Hindlimb muscle (tissue), 1 donor: Measurements from ENCODE around the gene HPCA. TPM values are rescaled to one million over a fixed set of nuclear protein-coding genes. Genes with fewer than 3 reads are reported as not detected.
"Not testable (repeated sequence)": the region's sequence is repeated elsewhere in the genome, so short reads cannot be mapped to it uniquely, and the experiment has no call there.

Experiments
- DNase-seq: peaks from one replicate; pipeline ENCODE4 v3.0.0-alpha.2; 2013
- polyA plus RNA-seq: library from polyadenylated mRNA; unstranded; fragments of 120-200 nt; gene quantifications from one replicate; pipeline ENCODE4 v1.2.1, GENCODE V29; 2013; ENCODE audit not compliant: insufficient read length

HPCA gene
- polyA plus RNA-seq, 1 donor = 0.92 TPM

GRCh38 chr1:32903991-32904785 is 17.9 kb downstream of the HPCA start:
- no peak for DNase-seq

DNA sequence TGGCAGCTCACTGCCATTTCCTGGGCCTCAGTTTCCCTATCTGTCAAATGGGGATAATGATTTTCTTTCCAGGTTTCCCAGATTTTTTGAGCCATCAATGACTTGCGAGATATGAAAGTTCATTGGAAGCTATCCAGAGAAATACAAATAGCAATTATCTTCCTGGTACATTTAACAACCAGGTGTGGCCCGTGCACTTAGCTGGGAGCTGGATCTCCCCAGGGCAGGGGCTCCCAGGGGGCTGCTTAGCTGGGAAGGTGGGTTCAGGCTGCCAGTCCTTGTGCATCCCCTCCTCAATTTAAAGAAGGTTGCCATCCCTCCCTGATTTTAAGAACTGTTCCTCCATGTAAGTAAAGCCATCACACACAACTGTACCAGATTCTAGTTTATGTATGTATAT is 18.5 kb downstream of the HPCA start:
- no peak for DNase-seq

GRCh38 chr1:32905588-32905987 is 19.3 kb downstream of the HPCA start:
- DNase-seq = not testable (repeated sequence)

DNA sequence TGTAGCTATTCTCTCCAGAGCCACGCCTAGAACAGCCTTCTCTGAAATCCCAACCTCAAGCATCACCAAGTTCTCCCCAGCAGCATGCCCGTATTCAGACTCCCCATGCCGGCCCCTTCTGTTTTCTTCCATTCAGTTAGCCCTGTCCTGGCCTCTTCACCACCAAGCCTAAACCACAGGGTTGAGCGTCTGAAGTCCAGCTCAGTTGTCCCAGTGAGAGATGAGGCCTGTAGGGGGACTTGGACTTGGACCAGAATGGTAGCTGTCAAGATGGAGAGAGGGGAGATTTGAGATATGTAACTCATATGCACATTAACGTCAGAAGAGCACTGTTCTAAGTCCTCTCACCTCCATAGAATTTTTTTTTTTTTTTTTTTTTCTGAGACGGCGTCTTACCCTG is 20.4 kb downstream of the HPCA start:
- DNase-seq = no peak

GRCh38 chr1:32907435-32907834 is 21.1 kb downstream of the HPCA start:
- DNase-seq = no peak

DNA sequence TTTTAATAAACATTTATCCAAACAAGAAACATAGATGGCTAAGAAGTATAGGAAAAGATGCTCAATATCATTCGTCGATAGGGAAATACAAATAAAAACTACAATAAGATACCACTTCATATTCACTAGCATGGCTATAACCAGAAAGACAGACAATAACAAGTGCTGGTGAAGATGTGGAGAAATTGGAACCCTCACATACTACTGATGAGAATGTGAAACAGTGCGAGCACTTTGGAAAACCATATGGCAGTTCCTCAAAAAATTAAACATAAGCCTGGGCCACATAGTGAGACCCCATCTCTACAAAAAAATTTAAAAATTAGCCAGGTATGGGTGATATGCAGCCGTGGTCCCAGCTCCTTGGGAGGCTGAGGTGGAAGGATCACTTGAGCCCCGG is 24.0 kb downstream of the HPCA start:
- DNase-seq = no peak

- DNase-seq = no peak
Observed at GRCh38 chr1:32915766-32916706, 29.7 kb downstream of the HPCA start.

- DNase-seq = no peak
Observed at GRCh38 chr1:32917521-32917920, 31.2 kb downstream of the HPCA start.

GRCh38 chr1:32918179-32918578 is 31.9 kb downstream of the HPCA start:
- no peak for DNase-seq

GRCh38 chr1:32919811-32920733 is 33.8 kb downstream of the HPCA start:
- DNase-seq = peak; percentile 22

- no peak for DNase-seq
Observed at GRCh38 chr1:32920833-32921232, 34.5 kb downstream of the HPCA start.

DNA sequence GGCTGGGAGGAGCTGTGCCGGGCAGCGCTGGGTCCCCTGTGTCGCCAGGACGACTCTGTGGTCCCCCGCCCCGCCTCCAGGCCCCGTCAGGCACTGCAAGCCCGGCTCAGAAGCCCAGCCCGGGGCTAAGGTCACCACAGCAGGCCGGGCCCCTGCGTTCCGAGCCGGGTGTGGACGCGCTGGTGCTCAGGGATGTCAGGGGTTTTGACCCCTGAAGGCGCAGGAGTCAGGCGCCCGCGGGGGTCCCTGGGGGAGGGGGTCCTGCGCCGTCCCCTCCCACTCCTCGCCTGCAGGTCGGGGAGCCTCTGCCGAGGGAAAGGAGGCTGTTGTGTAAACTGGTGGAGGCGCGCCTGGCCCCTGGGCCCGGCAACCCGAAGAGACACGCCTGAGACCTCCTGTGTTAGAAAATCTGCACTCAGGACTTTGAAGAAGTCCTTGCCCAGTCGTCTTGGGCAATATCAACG is 38.6 kb downstream of the HPCA start:
- no peak for DNase-seq

DNA sequence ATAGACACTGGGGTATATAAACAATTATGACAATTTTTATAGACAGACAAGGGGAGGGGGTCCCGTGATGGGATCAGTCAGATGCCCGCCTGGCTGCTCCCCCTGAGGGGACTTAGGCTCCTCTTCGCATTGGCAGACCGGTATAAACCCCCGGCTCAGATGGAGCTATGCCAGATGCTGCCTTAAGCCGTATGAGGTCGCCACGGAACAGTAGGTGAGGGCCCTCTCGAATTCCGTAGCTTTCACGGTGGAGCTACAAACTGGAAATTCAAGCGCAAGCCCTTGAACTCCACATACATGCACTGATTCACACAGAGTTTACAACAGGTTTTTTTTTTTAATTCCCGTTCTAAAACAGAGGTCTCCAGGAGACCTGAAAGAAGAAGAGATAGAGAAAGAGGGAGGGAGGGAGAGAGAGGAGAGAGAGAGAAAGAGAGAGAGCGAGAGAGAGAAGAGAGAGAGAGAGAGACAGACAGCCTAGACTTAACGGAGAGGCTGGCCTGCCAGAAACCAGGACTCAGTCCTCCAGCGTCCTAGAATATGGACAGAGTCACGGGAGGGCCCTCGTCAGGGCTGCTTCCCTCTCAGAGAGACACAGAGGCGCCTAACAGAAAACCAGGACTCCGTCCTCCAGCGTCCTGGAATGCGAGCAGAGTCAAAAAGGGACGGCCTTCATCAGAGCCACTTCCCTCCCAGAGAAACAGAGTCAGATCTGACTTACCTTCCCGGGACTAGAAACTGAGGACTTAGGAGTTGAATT is 39.3 kb downstream of the HPCA start:
- DNase-seq = no peak

GRCh38 chr1:32926562-32926961 is 40.3 kb downstream of the HPCA start:
- no peak for DNase-seq

GRCh38 chr1:32927441-32927840 is 41.1 kb downstream of the HPCA start:
- no peak for DNase-seq

GRCh38 chr1:32928285-32928684 is 42.0 kb downstream of the HPCA start:
- DNase-seq = no peak

DNA sequence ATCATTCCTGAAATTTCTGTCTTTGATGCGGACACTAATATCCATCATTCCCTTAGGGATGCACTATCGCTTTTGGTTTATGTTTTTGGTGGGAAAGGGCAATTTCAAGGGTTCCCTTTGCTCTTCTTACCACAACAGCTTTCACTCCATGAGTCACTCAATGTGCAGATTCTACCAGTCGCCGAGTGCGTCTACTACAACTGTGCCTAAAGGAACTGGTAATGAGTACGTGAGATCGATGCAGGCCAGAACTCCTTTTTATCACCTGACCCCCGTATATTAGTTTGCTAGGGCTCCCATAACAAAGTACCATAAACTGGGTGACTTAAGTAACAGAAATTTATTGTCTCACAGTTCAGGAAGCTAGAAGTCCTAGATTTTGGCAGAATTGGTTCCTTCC is 42.4 kb downstream of the HPCA start:
- DNase-seq = no peak

DNA sequence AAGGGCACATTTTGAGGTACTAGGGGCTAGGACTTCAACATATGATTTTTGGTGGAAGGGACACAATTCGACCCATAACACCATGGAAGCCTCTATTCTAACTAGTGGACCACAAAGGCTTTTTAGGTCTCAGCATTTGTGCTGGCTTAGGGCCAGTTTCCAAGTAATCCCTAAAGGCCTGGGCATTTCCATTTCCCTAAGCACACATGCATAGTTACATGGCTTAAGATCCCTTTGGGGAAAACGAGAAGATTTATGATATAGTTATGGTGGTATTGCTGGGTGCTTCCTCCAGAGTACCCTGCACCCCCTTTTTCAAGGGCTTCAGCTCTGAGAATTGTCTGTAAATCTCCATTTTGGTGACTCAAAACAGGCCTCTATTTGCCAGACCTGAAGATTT is 43.1 kb downstream of the HPCA start:
- DNase-seq = no peak

- DNase-seq = no peak
Observed at GRCh38 chr1:32931760-32932159, 45.5 kb downstream of the HPCA start.

GRCh38 chr1:32933742-32934322 is 47.5 kb downstream of the HPCA start:
- no peak for DNase-seq

DNA sequence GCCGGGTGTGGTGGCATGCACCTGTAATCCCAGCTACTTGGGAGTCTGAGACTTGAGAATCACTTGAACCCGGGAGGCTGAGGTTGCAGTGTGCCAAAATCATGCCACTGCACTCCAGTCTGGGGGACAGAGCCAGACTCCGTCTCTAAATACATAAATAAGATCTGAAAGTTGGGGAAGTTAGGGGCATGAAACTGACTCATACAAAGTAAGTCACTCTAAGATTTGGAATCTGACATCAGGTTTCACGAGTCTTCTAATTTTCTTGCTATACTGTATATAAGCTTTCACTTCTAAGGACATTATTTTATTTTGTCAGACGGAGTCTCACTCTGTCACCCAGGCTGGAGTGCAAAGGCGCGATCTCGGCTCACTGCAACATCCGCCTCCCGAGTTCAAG is 48.2 kb downstream of the HPCA start:
- no peak for DNase-seq
